ENCODE measurements around the gene BTG4. TPM values are rescaled to one million over a fixed set of nuclear protein-coding genes. Genes with fewer than 3 reads are reported as not detected.

The BTG4 gene
- total and polyA plus RNA-seq, 9 of the 15 experiments (the other 6 are each of a cell fraction or from before 2014, with no cell fraction given) = not detected

- TF ChIP-seq, protein P1, sequence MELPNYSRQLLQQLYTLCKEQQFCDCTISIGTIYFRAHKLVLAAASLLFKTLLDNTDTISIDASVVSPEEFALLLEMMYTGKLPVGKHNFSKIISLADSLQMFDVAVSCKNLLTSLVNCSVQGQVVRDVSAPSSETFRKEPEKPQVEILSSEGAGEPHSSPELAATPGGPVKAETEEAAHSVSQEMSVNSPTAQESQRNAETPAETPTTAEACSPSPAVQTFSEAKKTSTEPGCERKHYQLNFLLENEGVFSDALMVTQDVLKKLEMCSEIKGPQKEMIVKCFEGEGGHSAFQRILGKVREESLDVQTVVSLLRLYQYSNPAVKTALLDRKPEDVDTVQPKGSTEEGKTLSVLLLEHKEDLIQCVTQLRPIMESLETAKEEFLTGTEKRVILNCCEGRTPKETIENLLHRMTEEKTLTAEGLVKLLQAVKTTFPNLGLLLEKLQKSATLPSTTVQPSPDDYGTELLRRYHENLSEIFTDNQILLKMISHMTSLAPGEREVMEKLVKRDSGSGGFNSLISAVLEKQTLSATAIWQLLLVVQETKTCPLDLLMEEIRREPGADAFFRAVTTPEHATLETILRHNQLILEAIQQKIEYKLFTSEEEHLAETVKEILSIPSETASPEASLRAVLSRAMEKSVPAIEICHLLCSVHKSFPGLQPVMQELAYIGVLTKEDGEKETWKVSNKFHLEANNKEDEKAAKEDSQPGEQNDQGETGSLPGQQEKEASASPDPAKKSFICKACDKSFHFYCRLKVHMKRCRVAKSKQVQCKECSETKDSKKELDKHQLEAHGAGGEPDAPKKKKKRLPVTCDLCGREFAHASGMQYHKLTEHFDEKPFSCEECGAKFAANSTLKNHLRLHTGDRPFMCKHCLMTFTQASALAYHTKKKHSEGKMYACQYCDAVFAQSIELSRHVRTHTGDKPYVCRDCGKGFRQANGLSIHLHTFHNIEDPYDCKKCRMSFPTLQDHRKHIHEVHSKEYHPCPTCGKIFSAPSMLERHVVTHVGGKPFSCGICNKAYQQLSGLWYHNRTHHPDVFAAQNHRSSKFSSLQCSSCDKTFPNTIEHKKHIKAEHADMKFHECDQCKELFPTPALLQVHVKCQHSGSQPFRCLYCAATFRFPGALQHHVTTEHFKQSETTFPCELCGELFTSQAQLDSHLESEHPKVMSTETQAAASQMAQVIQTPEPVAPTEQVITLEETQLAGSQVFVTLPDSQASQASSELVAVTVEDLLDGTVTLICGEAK (IDR thresholded peaks at IDR 0.05) = peak; percentile 63; the same call in 1 of the 2 replicates
- TF ChIP-seq, protein P1 (CRISPR knock-in tag; IDR thresholded peaks at IDR 0.05) = no peak
- TF ChIP-seq, protein P2, sequence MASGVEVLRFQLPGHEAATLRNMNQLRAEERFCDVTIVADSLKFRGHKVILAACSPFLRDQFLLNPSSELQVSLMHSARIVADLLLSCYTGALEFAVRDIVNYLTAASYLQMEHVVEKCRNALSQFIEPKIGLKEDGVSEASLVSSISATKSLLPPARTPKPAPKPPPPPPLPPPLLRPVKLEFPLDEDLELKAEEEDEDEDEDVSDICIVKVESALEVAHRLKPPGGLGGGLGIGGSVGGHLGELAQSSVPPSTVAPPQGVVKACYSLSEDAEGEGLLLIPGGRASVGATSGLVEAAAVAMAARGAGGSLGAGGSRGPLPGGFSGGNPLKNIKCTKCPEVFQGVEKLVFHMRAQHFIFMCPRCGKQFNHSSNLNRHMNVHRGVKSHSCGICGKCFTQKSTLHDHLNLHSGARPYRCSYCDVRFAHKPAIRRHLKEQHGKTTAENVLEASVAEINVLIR (CRISPR knock-in tag; IDR thresholded peaks at IDR 0.05) = no peak
- TF ChIP-seq SMC3 (conservative IDR thresholded peaks at IDR 0.05; ENCODE audit: insufficient read depth, low read depth, low read length) = peak; percentile 80
- no peak for TF ChIP-seq RFX1 (IDR thresholded peaks at IDR 0.05)
- TF ChIP-seq NFRKB (IDR thresholded peaks at IDR 0.05; ENCODE audit: low read depth) = no peak
- no peak for TF ChIP-seq PHB2 (IDR thresholded peaks at IDR 0.05; ENCODE audit: low read depth)
- TF ChIP-seq PPARD (CRISPR knock-in tag; IDR thresholded peaks at IDR 0.05) = no peak
- TF ChIP-seq ZNF12 (CRISPR knock-in tag; IDR thresholded peaks at IDR 0.05) = no peak
- TF ChIP-seq MLLT1 (IDR thresholded peaks at IDR 0.05) = peak; percentile 49 to 80; a peak in 1 of 4 replicates
- no peak for TF ChIP-seq MAFF (IDR thresholded peaks at IDR 0.05; ENCODE audit: low read length)
- TF ChIP-seq NCOR1 (IDR thresholded peaks at IDR 0.05) = peak; percentile 6; the same call in 1 of the 2 replicates
- no peak for TF ChIP-seq U2AF2 (optimal IDR thresholded peaks at IDR 0.05; ENCODE audit: low read depth, low read length)
- no peak for TF ChIP-seq ATF7 (IDR thresholded peaks at IDR 0.05)
- TF ChIP-seq THRB (CRISPR knock-in tag; conservative IDR thresholded peaks at IDR 0.05) = peak; percentile 68; the same call in 1 of the 2 replicates
- no peak for TF ChIP-seq PYGO2 (tag; IDR thresholded peaks at IDR 0.05)
Observed at GRCh38 chr11:111446404-111447111, 65.6 kb downstream of the BTG4 start (continued).

Measured in K562 (cell line).